Measurements from ENCODE around the gene C1QL3. TPM values are rescaled to one million over a fixed set of nuclear protein-coding genes. Genes with fewer than 3 reads are reported as not detected.

The C1QL3 gene
- total RNA-seq, 1 donor from 2014 or later = 0.96 TPM

GRCh38 chr10:16518822-16519221 is 2.9 kb downstream of the C1QL3 start:
- no peak for DNase-seq (ENCODE audit: low read depth)
- TF ChIP-seq CTCF (IDR thresholded peaks at IDR 0.05; ENCODE audit: insufficient read depth, low read length, poor library complexity, severe bottlenecking) = peak; percentile 18
- Histone ChIP-seq H3K27me3 (ENCODE audit: control insufficient read depth, insufficient read depth, low read length) (peaks cover 30% of the 10 kb centered on the region), H3K4me3 (ENCODE audit: low read depth, low read length) (no peak overlapping the region), H3K36me3 (ENCODE audit: control insufficient read depth, insufficient read depth, low read length) (no peaks in the 10 kb centered on the region)

GRCh38 chr10:16510843-16511242 is 10.8 kb downstream of the C1QL3 start:
- DNase-seq (ENCODE audit: low read depth) = no peak
- Histone ChIP-seq H3K36me3 (ENCODE audit: control insufficient read depth, insufficient read depth, low read length) (no peaks in the 10 kb centered on the region), H3K4me3 (ENCODE audit: low read depth, low read length) (no peak overlapping the region), H3K27me3 (ENCODE audit: control insufficient read depth, insufficient read depth, low read length) (no peaks in the 10 kb centered on the region)
- no peak for TF ChIP-seq CTCF (IDR thresholded peaks at IDR 0.05; ENCODE audit: insufficient read depth, low read length, poor library complexity, severe bottlenecking)

- H3K27me3 ChIP-seq (ENCODE audit: control insufficient read depth, insufficient read depth, low read length) = no peaks in the 10 kb centered on the region
- H3K4me3 ChIP-seq (ENCODE audit: low read depth, low read length) = no peak overlapping the region
- DNase-seq (ENCODE audit: low read depth) = peak; percentile 5
- H3K36me3 ChIP-seq (ENCODE audit: control insufficient read depth, insufficient read depth, low read length) = no peaks in the 10 kb centered on the region
- no peak for TF ChIP-seq CTCF (IDR thresholded peaks at IDR 0.05; ENCODE audit: insufficient read depth, low read length, poor library complexity, severe bottlenecking)
Measured at GRCh38 chr10:16509996-16510395, 11.7 kb downstream of the C1QL3 start.

GRCh38 chr10:16505161-16505560 is 16.5 kb downstream of the C1QL3 start:
- DNase-seq (ENCODE audit: low read depth) = no peak
- TF ChIP-seq CTCF (IDR thresholded peaks at IDR 0.05; ENCODE audit: insufficient read depth, low read length, poor library complexity, severe bottlenecking) = no peak
- Histone ChIP-seq H3K27me3 (ENCODE audit: control insufficient read depth, insufficient read depth, low read length) (no peaks in the 10 kb centered on the region), H3K36me3 (ENCODE audit: control insufficient read depth, insufficient read depth, low read length) (no peaks in the 10 kb centered on the region), H3K4me3 (ENCODE audit: low read depth, low read length) (no peak overlapping the region)

GRCh38 chr10:16497911-16498310 is 23.8 kb downstream of the C1QL3 start:
- no peaks in the 10 kb centered on the region for H3K36me3 ChIP-seq (ENCODE audit: control insufficient read depth, insufficient read depth, low read length)
- H3K4me3 ChIP-seq (ENCODE audit: low read depth, low read length) = no peak overlapping the region
- no peaks in the 10 kb centered on the region for H3K27me3 ChIP-seq (ENCODE audit: control insufficient read depth, insufficient read depth, low read length)
- TF ChIP-seq CTCF (IDR thresholded peaks at IDR 0.05; ENCODE audit: insufficient read depth, low read length, poor library complexity, severe bottlenecking) = no peak
- DNase-seq (ENCODE audit: low read depth) = no peak

- H3K36me3 ChIP-seq (ENCODE audit: control insufficient read depth, insufficient read depth, low read length) = no peaks in the 10 kb centered on the region
- H3K4me3 ChIP-seq (ENCODE audit: low read depth, low read length) = no peak overlapping the region
- TF ChIP-seq CTCF (IDR thresholded peaks at IDR 0.05; ENCODE audit: insufficient read depth, low read length, poor library complexity, severe bottlenecking) = no peak
- DNase-seq (ENCODE audit: low read depth) = no peak
- H3K27me3 ChIP-seq (ENCODE audit: control insufficient read depth, insufficient read depth, low read length) = no peaks in the 10 kb centered on the region
Measured at GRCh38 chr10:16493884-16494536, 27.7 kb downstream of the C1QL3 start.
